HCT116 (cell line): Measurements from ENCODE around the gene WDR45B. TPM values are rescaled to one million over a fixed set of nuclear protein-coding genes. Genes with fewer than 3 reads are reported as not detected.

Experiments
- ATAC-seq: fragments of 200-7000 bp; cut with Tn5 transposase; 2 replicates; pipeline ENCODE4 v1.9.1; 2020; ENCODE audit warnings: mild to moderate bottlenecking, moderate library complexity
- BruUV-seq: library from RNA; stranded (reverse); fragments of 400-500 nt; replicated peaks from 2 replicates; lab custom pipeline; 2021; lab: Mats Ljungman, UMichigan
- CTCF ChIA-PET: fragments of 300-600 bp; sonication (Branson Sonifier 250); formaldehyde crosslinking; loops from one replicate; lab custom pipeline; 2021; ENCODE audit warnings: antibody characterized with exemption; lab: Charles Lee
- POLR2A ChIA-PET: fragments of 300-600, 350-600 bp; sonication (Branson Sonifier 250); formaldehyde crosslinking; loops from one replicate; lab custom pipeline; 2021; ENCODE audit warnings: antibody characterized with exemption; lab: Charles Lee
- RAD21 ChIA-PET, 2 experiments: fragments of 300-600 bp; sonication (Branson Sonifier 250); formaldehyde crosslinking; loops; one replicate each; lab custom pipeline; 2023; ENCODE audit warnings: low total read pairs in 2 of 2; ENCODE audit not compliant: uncharacterized antibody in 2 of 2, unreplicated experiment in 2 of 2, low non-redundant PET in 1 of 2; lab: Charles Lee
- DNase-seq: peaks from one replicate; pipeline ENCODE4 v3.0.0-alpha.2; 2010; ENCODE audit warnings: low read depth, low spot score
- H2AFZ ChIP-seq: fragments of 200-600 bp; shearing (Covaris generic), sonication (generic); 2 replicates; pipeline ENCODE4 v1.6.1; 2017; ENCODE audit warnings: low read depth, mixed run types, mixed read lengths, antibody characterized with exemption, low read length; ENCODE audit not compliant: poor library complexity, severe bottlenecking
- H3K27ac ChIP-seq: 2 replicates; pipeline ENCODE4 v1.5.1; 2012; ENCODE audit warnings: low read depth, low read length
- H3K27me3 ChIP-seq: fragments of 200-600 bp; sonication (generic); 2 replicates; pipeline ENCODE4 v1.6.1; 2016; ENCODE audit warnings: mixed run types, low read length, mixed read lengths; ENCODE audit not compliant: insufficient read depth
- H3K36me3 ChIP-seq, 2 experiments: fragments of 200-500 bp in 1 of 2; fragments of 200-600 bp in 1 of 2; sonication (Bioruptor generic) in 1 of 2; sonication (generic) in 1 of 2; 2 replicates each; pipeline versions ENCODE4 v1.5.1 to v1.6.1; 2014 to 2016; ENCODE audit warnings: low read length in 2 of 2, inconsistent platforms in 1 of 2, mixed read lengths in 1 of 2, mixed run types in 1 of 2; ENCODE audit not compliant: insufficient read depth in 2 of 2, control insufficient read depth in 1 of 2
- H3K4me1 ChIP-seq, 2 experiments: fragments of 200-600 bp in 1 of 2; sonication (generic) in 1 of 2; 2 replicates each; pipeline versions ENCODE4 v1.5.1 to v1.6.1; 2012 to 2017; ENCODE audit warnings: low read length in 2 of 2, inconsistent platforms in 1 of 2, mild to moderate bottlenecking in 1 of 2, mixed read lengths in 1 of 2, mixed run types in 1 of 2, moderate library complexity in 1 of 2; ENCODE audit not compliant: insufficient read depth in 2 of 2, control insufficient read depth in 1 of 2
- H3K4me2 ChIP-seq: fragments of 200-600 bp; sonication (generic); 2 replicates; pipeline ENCODE4 v1.6.1; 2017; ENCODE audit warnings: mixed run types, low read length, mixed read lengths
- H3K4me3 ChIP-seq, 2 experiments: fragments of 200-600 bp in 1 of 2; sonication (generic) in 1 of 2; replicated peaks in 1 of 2; 2 replicates each; pipeline ENCODE4 v1.5.1; 2011 to 2016; ENCODE audit warnings: low read length in 2 of 2, control low read depth in 1 of 2, low read depth in 1 of 2, mild to moderate bottlenecking in 1 of 2, mixed read lengths in 1 of 2, mixed run types in 1 of 2
- H3K79me2 ChIP-seq: fragments of 200-600 bp; sonication (generic); 2 replicates; pipeline ENCODE4 v1.6.1; 2017; ENCODE audit warnings: mild to moderate bottlenecking, mixed run types, low read length, moderate library complexity, mixed read lengths; ENCODE audit not compliant: insufficient read depth
- H3K9ac ChIP-seq: fragments of 200-600 bp; sonication (generic); 2 replicates; pipeline ENCODE4 v1.6.1; 2016; ENCODE audit warnings: low read length, mixed read lengths
- H3K9me2 ChIP-seq: fragments of 200-600 bp; sonication (generic), shearing (Covaris generic); 2 replicates; pipeline ENCODE4 v1.6.1; 2017; ENCODE audit warnings: mixed run types, mild to moderate bottlenecking, moderate library complexity; ENCODE audit not compliant: insufficient read depth
- H3K9me3 ChIP-seq, 2 experiments: fragments of 200-500 bp in 1 of 2; fragments of 200-600 bp in 1 of 2; sonication (Bioruptor generic) in 1 of 2; sonication (generic) in 1 of 2; 2 replicates each; pipeline ENCODE4 v1.6.1; 2014 to 2017; ENCODE audit warnings: low read length in 2 of 2, mixed read lengths in 2 of 2, inconsistent platforms in 1 of 2, low read depth in 1 of 2, mild to moderate bottlenecking in 1 of 2, mixed run types in 1 of 2, moderate library complexity in 1 of 2; ENCODE audit not compliant: control insufficient read depth in 1 of 2, insufficient read depth in 1 of 2
- H4K20me1 ChIP-seq: fragments of 200-600 bp; sonication (generic), shearing (Covaris generic); 2 replicates; pipeline ENCODE4 v1.6.1; 2017; ENCODE audit warnings: mixed run types, mild to moderate bottlenecking, moderate library complexity; ENCODE audit not compliant: insufficient read depth
- CBX3 ChIP-seq: IDR thresholded peaks from 2 replicates; pipeline ENCODE4 v1.6.1; 2012; ENCODE audit warnings: low read depth
- CEBPB ChIP-seq: IDR thresholded peaks from 2 replicates; pipeline ENCODE4 v1.6.1; 2012; ENCODE audit warnings: low read depth
- EZH2phosphoT487 ChIP-seq: fragments of 200-600 bp; IDR thresholded peaks from 2 replicates; pipeline ENCODE4 v1.6.1; 2018; ENCODE audit warnings: antibody characterized with exemption, borderline replicate concordance
- FOSL1 ChIP-seq: IDR thresholded peaks from 2 replicates; pipeline ENCODE4 v1.6.1; 2012; ENCODE audit warnings: low read depth
- JUND ChIP-seq: IDR thresholded peaks from 2 replicates; pipeline ENCODE4 v1.6.1; 2012
- POLR2A ChIP-seq: IDR thresholded peaks from 2 replicates; pipeline ENCODE4 v1.7.0; 2011; ENCODE audit warnings: borderline replicate concordance; ENCODE audit not compliant: insufficient read depth, insufficient read length; ENCODE audit errors: extremely low read depth
- POLR2AphosphoS5 ChIP-seq: IDR thresholded peaks from 2 replicates; pipeline ENCODE4 v1.6.1; 2011; ENCODE audit warnings: mild to moderate bottlenecking, low read depth, low read length, moderate library complexity
- RAD21 ChIP-seq: IDR thresholded peaks from 2 replicates; pipeline ENCODE4 v1.6.1; 2012; ENCODE audit warnings: low read depth, mild to moderate bottlenecking
- SIN3A ChIP-seq: IDR thresholded peaks from 2 replicates; pipeline ENCODE4 v1.6.1; 2012; ENCODE audit warnings: low read depth
- SP1 ChIP-seq: IDR thresholded peaks from 2 replicates; pipeline ENCODE4 v1.6.1; 2012; ENCODE audit warnings: low read depth
- TCF7L2 ChIP-seq: IDR thresholded peaks from 2 replicates; pipeline ENCODE4 v1.7.0; 2011; ENCODE audit warnings: borderline replicate concordance, inconsistent platforms; ENCODE audit not compliant: insufficient read depth, insufficient read length; ENCODE audit errors: extremely low read depth
- YY1 ChIP-seq: IDR thresholded peaks from 2 replicates; pipeline ENCODE4 v1.6.1; 2011; ENCODE audit warnings: low read length, low read depth, moderate library complexity, mild to moderate bottlenecking; ENCODE audit not compliant: insufficient replicate concordance; ENCODE audit errors: extremely low read depth
- ZFX ChIP-seq: fragments of 450-650 bp; IDR thresholded peaks from 2 replicates; pipeline ENCODE4 v1.6.1; 2017
- ZNF274 ChIP-seq: fragments of 200-500 bp; sonication (Bioruptor generic); IDR thresholded peaks from 2 replicates; pipeline ENCODE4 v1.6.1; 2014; ENCODE audit warnings: mild to moderate bottlenecking, low read depth, low read length, inconsistent platforms
- intact Hi-C: fragments of 100-400 bp; cut with micrococcal nuclease; formaldehyde crosslinking; loops from 2 replicates; pipeline ENCODE4 v1.10.0; 2022
- total RNA-seq: library from RNA; stranded (reverse); gene quantifications from one replicate; pipeline ENCODE4 v1.2.1, GENCODE V29; 2021; ENCODE audit not compliant: unreplicated experiment
- TF ChIP-seq, protein P1 (sequence below), 3 experiments: fragments of 200-600 bp in 1 of 3; sonication (generic) in 1 of 3; IDR thresholded peaks in 2 of 3; conservative IDR thresholded peaks in 1 of 3; 2 replicates each; pipeline ENCODE4 v1.5.1; 2012 to 2017; ENCODE audit warnings: low read depth in 2 of 3, low read length in 2 of 3, antibody characterized with exemption in 1 of 3, borderline replicate concordance in 1 of 3, control low read depth in 1 of 3, mild to moderate bottlenecking in 1 of 3, mixed read lengths in 1 of 3, mixed run types in 1 of 3, moderate library complexity in 1 of 3; ENCODE audit not compliant: insufficient read depth in 1 of 3
- TF ChIP-seq, protein P2 (sequence below): IDR thresholded peaks from 2 replicates; pipeline ENCODE4 v1.6.1; 2012; ENCODE audit warnings: low read depth
- TF ChIP-seq, protein P3 (sequence below): IDR thresholded peaks from 2 replicates; pipeline ENCODE4 v1.6.1; 2012
- TF ChIP-seq, protein P4 (sequence below): IDR thresholded peaks from 2 replicates; pipeline ENCODE4 v1.6.1; 2011; ENCODE audit warnings: mild to moderate bottlenecking, low read length, moderate library complexity; ENCODE audit not compliant: insufficient replicate concordance; ENCODE audit errors: extremely low read depth
- TF ChIP-seq, protein P5 (sequence below): IDR thresholded peaks from 2 replicates; pipeline ENCODE4 v1.6.1; 2012

WDR45B gene
- total RNA-seq, 1 experiment from 2014 or later = 117 TPM

DNA sequence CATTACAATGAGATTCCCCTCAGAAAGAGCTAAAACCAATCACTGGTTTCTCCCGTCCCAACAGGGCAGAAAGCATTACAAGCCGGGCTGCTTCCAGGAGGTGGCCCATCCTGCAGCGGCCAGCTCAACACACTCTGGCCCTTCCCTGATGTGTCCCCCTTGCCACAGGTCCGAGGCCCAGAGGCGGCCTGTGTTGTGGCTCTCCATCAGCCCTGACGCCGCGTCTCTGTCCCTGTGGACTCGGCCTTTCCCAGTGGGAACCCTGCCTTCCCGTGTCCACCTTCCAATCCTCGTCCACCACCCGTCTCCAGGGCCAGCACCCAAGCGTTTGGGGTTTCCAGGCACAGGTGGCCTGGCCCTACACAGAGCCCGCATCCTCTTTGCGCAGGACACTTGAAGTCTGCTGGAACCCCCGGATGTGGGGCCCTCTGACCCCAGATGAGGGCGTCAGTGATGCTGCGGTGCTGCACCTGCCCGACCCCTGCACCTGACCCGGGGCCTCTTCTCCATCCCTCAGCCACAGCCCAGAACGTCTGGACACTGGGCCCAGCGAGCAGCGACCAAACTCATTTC, 29.2 kb upstream of the WDR45B start:
- intact Hi-C loops = no loop called here
- Histone ChIP-seq H3K4me2 (no peak overlapping the region), H3K4me3 (no peak overlapping the region), H3K4me1 (no peaks in the 10 kb centered on the region), H2AFZ (no peak overlapping the region), H3K79me2 (no peaks in the 10 kb centered on the region), H3K36me3 (no peaks in the 10 kb centered on the region), H3K27me3 (no peaks in the 10 kb centered on the region), H3K9me2 (no peaks in the 10 kb centered on the region), H3K9me3 (peaks cover 9 to 14% of the 10 kb centered on the region in 2 experiments; a peak in 3 of 4 replicates), H3K27ac (no peak overlapping the region), H3K9ac (no peak overlapping the region), H4K20me1 (no peaks in the 10 kb centered on the region)
- BruUV-seq = no TSS peak
- POLR2A ChIA-PET = no interaction called here
- TF ChIP-seq, protein P1, sequence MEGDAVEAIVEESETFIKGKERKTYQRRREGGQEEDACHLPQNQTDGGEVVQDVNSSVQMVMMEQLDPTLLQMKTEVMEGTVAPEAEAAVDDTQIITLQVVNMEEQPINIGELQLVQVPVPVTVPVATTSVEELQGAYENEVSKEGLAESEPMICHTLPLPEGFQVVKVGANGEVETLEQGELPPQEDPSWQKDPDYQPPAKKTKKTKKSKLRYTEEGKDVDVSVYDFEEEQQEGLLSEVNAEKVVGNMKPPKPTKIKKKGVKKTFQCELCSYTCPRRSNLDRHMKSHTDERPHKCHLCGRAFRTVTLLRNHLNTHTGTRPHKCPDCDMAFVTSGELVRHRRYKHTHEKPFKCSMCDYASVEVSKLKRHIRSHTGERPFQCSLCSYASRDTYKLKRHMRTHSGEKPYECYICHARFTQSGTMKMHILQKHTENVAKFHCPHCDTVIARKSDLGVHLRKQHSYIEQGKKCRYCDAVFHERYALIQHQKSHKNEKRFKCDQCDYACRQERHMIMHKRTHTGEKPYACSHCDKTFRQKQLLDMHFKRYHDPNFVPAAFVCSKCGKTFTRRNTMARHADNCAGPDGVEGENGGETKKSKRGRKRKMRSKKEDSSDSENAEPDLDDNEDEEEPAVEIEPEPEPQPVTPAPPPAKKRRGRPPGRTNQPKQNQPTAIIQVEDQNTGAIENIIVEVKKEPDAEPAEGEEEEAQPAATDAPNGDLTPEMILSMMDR (IDR thresholded peaks at IDR 0.05 in 2 of 3, conservative IDR thresholded peaks at IDR 0.05 in 1 of 3; ENCODE audit: borderline replicate concordance in 1 of 3, insufficient read depth in 1 of 3, low read depth in 2 of 3, low read length in 2 of 3) = no peak
- TF ChIP-seq JUND (no peak), POLR2A (no peak), CBX3 (no peak), SP1 (no peak), SIN3A (no peak), RAD21 (no peak), FOSL1 (no peak), EZH2phosphoT487 (no peak), TCF7L2 (no peak), ZFX (no peak), POLR2AphosphoS5 (no peak), ZNF274 (no peak), YY1 (no peak), CEBPB (no peak)
- TF ChIP-seq, protein P2, sequence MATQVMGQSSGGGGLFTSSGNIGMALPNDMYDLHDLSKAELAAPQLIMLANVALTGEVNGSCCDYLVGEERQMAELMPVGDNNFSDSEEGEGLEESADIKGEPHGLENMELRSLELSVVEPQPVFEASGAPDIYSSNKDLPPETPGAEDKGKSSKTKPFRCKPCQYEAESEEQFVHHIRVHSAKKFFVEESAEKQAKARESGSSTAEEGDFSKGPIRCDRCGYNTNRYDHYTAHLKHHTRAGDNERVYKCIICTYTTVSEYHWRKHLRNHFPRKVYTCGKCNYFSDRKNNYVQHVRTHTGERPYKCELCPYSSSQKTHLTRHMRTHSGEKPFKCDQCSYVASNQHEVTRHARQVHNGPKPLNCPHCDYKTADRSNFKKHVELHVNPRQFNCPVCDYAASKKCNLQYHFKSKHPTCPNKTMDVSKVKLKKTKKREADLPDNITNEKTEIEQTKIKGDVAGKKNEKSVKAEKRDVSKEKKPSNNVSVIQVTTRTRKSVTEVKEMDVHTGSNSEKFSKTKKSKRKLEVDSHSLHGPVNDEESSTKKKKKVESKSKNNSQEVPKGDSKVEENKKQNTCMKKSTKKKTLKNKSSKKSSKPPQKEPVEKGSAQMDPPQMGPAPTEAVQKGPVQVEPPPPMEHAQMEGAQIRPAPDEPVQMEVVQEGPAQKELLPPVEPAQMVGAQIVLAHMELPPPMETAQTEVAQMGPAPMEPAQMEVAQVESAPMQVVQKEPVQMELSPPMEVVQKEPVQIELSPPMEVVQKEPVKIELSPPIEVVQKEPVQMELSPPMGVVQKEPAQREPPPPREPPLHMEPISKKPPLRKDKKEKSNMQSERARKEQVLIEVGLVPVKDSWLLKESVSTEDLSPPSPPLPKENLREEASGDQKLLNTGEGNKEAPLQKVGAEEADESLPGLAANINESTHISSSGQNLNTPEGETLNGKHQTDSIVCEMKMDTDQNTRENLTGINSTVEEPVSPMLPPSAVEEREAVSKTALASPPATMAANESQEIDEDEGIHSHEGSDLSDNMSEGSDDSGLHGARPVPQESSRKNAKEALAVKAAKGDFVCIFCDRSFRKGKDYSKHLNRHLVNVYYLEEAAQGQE = no peak
- TF ChIP-seq, protein P3, sequence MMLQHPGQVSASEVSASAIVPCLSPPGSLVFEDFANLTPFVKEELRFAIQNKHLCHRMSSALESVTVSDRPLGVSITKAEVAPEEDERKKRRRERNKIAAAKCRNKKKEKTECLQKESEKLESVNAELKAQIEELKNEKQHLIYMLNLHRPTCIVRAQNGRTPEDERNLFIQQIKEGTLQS = no peak
- TF ChIP-seq, protein P4, sequence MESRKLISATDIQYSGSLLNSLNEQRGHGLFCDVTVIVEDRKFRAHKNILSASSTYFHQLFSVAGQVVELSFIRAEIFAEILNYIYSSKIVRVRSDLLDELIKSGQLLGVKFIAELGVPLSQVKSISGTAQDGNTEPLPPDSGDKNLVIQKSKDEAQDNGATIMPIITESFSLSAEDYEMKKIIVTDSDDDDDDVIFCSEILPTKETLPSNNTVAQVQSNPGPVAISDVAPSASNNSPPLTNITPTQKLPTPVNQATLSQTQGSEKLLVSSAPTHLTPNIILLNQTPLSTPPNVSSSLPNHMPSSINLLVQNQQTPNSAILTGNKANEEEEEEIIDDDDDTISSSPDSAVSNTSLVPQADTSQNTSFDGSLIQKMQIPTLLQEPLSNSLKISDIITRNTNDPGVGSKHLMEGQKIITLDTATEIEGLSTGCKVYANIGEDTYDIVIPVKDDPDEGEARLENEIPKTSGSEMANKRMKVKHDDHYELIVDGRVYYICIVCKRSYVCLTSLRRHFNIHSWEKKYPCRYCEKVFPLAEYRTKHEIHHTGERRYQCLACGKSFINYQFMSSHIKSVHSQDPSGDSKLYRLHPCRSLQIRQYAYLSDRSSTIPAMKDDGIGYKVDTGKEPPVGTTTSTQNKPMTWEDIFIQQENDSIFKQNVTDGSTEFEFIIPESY = no peak
- TF ChIP-seq, protein P5, sequence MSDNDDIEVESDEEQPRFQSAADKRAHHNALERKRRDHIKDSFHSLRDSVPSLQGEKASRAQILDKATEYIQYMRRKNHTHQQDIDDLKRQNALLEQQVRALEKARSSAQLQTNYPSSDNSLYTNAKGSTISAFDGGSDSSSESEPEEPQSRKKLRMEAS = no peak
- DNase-seq (no peak), ATAC-seq (no peak)
- CTCF ChIA-PET = no interaction called here
- RAD21 ChIA-PET = no interaction called here
